ENCODE data around the gene NLRP7. TPM values are rescaled to one million over a fixed set of nuclear protein-coding genes. Genes with fewer than 3 reads are reported as not detected.
"Not testable (repeated sequence)": the region's sequence is repeated elsewhere in the genome, so short reads cannot be mapped to it uniquely, and the experiment has no call there.

Gene NLRP7
- total RNA-seq, 1 donor, result not detected

GRCh38 chr19:54955376-54955775 lies 8.0 kb upstream of the NLRP7 start:
- no peaks in the 10 kb centered on the region for H4K20me1 ChIP-seq (ENCODE audit: insufficient read depth, low read length)
- H3K79me2 ChIP-seq (ENCODE audit: insufficient read depth, low read length), result no peaks in the 10 kb centered on the region
- no peaks in the 10 kb centered on the region for H3K4me1 ChIP-seq (ENCODE audit: insufficient read depth, low read length)
- H3K4me3 ChIP-seq (ENCODE audit: insufficient read depth, low read length), result no peak overlapping the region
- H3K27me3 ChIP-seq (ENCODE audit: insufficient read depth, low read length), result no peaks in the 10 kb centered on the region
- no peak for TF ChIP-seq CTCF (IDR thresholded peaks at IDR 0.05; ENCODE audit: extremely low read depth, low read depth, low read length)
- H3K27ac ChIP-seq (ENCODE audit: low read depth, low read length), result peak overlapping the region; percentile 23
- no peak overlapping the region for H3K4me2 ChIP-seq (ENCODE audit: insufficient read depth, low read length)
- H3K9me3 ChIP-seq (ENCODE audit: low read depth, low read length), result no peaks in the 10 kb centered on the region
- H3K36me3 ChIP-seq (ENCODE audit: insufficient read depth, low read length), result no peaks in the 10 kb centered on the region
- no peak for DNase-seq (ENCODE audit: insufficient read length, low spot score, missing footprints)
- no peak overlapping the region for H2AFZ ChIP-seq (ENCODE audit: low read length)

DNA sequence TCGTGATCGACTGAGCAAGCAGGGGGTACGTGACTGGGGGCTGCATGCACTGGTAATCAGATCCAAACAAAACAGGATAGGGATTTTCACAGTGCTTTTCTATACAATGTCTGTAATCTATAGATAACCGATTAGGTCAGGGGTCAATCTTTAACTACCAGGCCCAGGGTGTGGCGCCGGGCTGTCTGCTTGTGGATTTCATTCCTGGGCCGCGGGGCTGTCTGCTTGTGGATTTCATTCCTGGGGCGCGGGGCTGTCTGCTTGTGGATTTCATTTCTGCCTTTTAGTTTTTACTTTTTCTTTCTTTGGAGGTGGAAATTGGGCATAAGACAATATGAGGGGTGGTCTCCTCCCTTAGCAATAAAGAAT lies 6.0 kb upstream of the NLRP7 start:
- not testable (repeated sequence) for DNase-seq (ENCODE audit: insufficient read length, low spot score, missing footprints); H3K9me3 ChIP-seq (ENCODE audit: low read depth, low read length); H4K20me1 ChIP-seq (ENCODE audit: insufficient read depth, low read length); H3K4me3 ChIP-seq (ENCODE audit: insufficient read depth, low read length); H3K27me3 ChIP-seq (ENCODE audit: insufficient read depth, low read length); H3K36me3 ChIP-seq (ENCODE audit: insufficient read depth, low read length); H2AFZ ChIP-seq (ENCODE audit: low read length); H3K79me2 ChIP-seq (ENCODE audit: insufficient read depth, low read length); H3K4me1 ChIP-seq (ENCODE audit: insufficient read depth, low read length); H3K4me2 ChIP-seq (ENCODE audit: insufficient read depth, low read length)
- H3K27ac ChIP-seq (ENCODE audit: low read depth, low read length), result peak overlapping the region; percentile 49

DNA sequence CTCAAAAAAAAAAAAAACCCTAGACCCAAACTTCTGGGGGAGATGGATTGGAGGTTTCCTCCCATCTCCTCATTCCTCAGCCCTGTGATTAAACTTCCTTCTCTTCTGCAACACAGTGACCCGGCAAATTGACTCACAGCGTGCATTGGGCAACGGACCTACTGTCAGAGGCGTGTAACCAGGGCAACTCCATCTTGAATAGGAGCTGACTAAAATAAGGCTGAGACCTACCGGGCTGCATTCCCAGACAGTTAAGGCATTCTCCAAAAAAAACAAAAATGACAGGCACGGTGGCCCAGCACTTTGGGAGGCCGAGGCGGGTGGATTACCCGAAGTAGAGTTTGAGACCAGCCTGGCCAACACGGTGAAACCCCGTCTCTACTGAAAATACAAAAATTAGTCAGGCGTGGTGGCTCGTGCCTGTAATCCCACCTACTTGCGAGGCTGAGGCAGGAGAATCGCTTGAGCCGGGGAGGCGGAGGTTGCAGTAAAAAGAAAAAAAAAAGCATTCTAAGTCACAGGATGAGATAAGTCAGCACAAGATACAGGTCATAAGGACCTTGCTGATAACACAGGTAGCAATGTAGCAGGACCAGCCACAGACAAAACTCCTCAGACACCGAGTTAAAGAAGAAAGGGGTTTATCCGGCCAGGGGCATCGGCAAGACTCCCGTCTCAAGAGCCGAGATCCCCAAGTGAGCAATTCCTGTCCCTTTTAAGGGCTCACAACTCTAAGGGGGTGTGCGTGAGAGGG lies 5.4 kb upstream of the NLRP7 start:
- peak overlapping the region; percentile 49 for H3K27ac ChIP-seq (ENCODE audit: low read depth, low read length)
- H3K79me2 ChIP-seq (ENCODE audit: insufficient read depth, low read length), result no peaks in the 10 kb centered on the region
- H2AFZ ChIP-seq (ENCODE audit: low read length), result no peak overlapping the region
- H3K4me1 ChIP-seq (ENCODE audit: insufficient read depth, low read length), result no peaks in the 10 kb centered on the region
- DNase-seq (ENCODE audit: insufficient read length, low spot score, missing footprints), result peak; percentile 85
- H3K4me2 ChIP-seq (ENCODE audit: insufficient read depth, low read length), result peak overlapping the region; percentile 36
- H3K4me3 ChIP-seq (ENCODE audit: insufficient read depth, low read length), result no peak overlapping the region
- H3K9me3 ChIP-seq (ENCODE audit: low read depth, low read length), result no peaks in the 10 kb centered on the region
- H3K27me3 ChIP-seq (ENCODE audit: insufficient read depth, low read length), result no peaks in the 10 kb centered on the region
- H4K20me1 ChIP-seq (ENCODE audit: insufficient read depth, low read length), result no peaks in the 10 kb centered on the region
- no peaks in the 10 kb centered on the region for H3K36me3 ChIP-seq (ENCODE audit: insufficient read depth, low read length)
- no peak for TF ChIP-seq CTCF (IDR thresholded peaks at IDR 0.05; ENCODE audit: extremely low read depth, low read depth, low read length)

DNA sequence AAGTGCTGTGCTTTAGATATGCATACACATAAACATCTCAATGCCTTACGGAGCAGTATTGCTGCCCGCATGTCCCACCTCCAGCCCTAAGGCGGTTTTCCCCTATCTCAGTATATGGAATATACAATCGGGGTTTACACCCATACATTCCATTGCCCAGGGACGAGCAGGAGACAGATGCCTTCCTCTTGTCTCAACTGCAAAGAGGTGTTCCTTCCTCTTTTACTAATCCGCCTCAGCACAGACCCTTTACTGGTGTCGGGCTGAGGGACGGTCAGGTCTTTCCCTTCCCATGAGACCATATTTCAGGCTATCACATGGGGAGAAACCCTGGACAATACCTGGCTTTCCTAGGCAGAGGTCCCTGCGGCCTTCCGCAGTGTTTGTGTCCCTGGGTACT lies 3.2 kb upstream of the NLRP7 start:
- not testable (repeated sequence) for H3K4me2 ChIP-seq (ENCODE audit: insufficient read depth, low read length); H3K27ac ChIP-seq (ENCODE audit: low read depth, low read length); DNase-seq (ENCODE audit: insufficient read length, low spot score, missing footprints); H3K79me2 ChIP-seq (ENCODE audit: insufficient read depth, low read length); H2AFZ ChIP-seq (ENCODE audit: low read length); H3K27me3 ChIP-seq (ENCODE audit: insufficient read depth, low read length); H3K4me1 ChIP-seq (ENCODE audit: insufficient read depth, low read length); H3K9me3 ChIP-seq (ENCODE audit: low read depth, low read length); H4K20me1 ChIP-seq (ENCODE audit: insufficient read depth, low read length); H3K36me3 ChIP-seq (ENCODE audit: insufficient read depth, low read length); H3K4me3 ChIP-seq (ENCODE audit: insufficient read depth, low read length)

DNA sequence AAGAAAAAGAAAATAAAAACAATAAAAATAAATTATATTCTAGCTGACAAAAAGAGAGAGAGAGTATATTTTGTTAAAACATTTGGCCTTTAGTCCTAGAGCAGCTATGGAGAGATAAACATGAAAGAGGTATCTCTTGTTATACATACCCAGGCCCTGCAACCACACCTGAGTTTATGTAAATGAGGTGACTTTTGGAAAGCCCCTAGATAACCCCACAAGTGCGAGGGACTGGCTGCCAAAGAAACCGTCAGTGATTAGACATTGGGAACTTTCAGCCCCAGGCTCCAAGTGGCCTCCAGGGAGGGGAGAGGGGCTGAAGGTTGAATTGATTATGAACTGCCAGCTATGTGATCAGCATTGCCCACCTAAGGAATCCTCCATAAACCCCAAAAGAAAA lies 2.1 kb upstream of the NLRP7 start:
- no peaks in the 10 kb centered on the region for H3K9me3 ChIP-seq (ENCODE audit: low read depth, low read length)
- H2AFZ ChIP-seq (ENCODE audit: low read length), result no peak overlapping the region
- no peaks in the 10 kb centered on the region for H3K4me1 ChIP-seq (ENCODE audit: insufficient read depth, low read length)
- H3K36me3 ChIP-seq (ENCODE audit: insufficient read depth, low read length), result no peaks in the 10 kb centered on the region
- no peak overlapping the region for H3K4me3 ChIP-seq (ENCODE audit: insufficient read depth, low read length)
- H3K79me2 ChIP-seq (ENCODE audit: insufficient read depth, low read length), result no peaks in the 10 kb centered on the region
- no peak overlapping the region for H3K4me2 ChIP-seq (ENCODE audit: insufficient read depth, low read length)
- H3K27ac ChIP-seq (ENCODE audit: low read depth, low read length), result no peak overlapping the region
- no peak for TF ChIP-seq CTCF (IDR thresholded peaks at IDR 0.05; ENCODE audit: extremely low read depth, low read depth, low read length)
- H3K27me3 ChIP-seq (ENCODE audit: insufficient read depth, low read length), result no peaks in the 10 kb centered on the region
- DNase-seq (ENCODE audit: insufficient read length, low spot score, missing footprints), result no peak
- H4K20me1 ChIP-seq (ENCODE audit: insufficient read depth, low read length), result no peaks in the 10 kb centered on the region

- H2AFZ ChIP-seq (ENCODE audit: low read length); H3K4me2 ChIP-seq (ENCODE audit: insufficient read depth, low read length); H3K4me3 ChIP-seq (ENCODE audit: insufficient read depth, low read length); H3K4me1 ChIP-seq (ENCODE audit: insufficient read depth, low read length); H3K9me3 ChIP-seq (ENCODE audit: low read depth, low read length); H3K27me3 ChIP-seq (ENCODE audit: insufficient read depth, low read length); H3K79me2 ChIP-seq (ENCODE audit: insufficient read depth, low read length); H4K20me1 ChIP-seq (ENCODE audit: insufficient read depth, low read length); DNase-seq (ENCODE audit: insufficient read length, low spot score, missing footprints); H3K36me3 ChIP-seq (ENCODE audit: insufficient read depth, low read length); H3K27ac ChIP-seq (ENCODE audit: low read depth, low read length): not testable (repeated sequence)
Measured at GRCh38 chr19:54943772-54944361, 3.5 kb downstream of the NLRP7 start.

DNA sequence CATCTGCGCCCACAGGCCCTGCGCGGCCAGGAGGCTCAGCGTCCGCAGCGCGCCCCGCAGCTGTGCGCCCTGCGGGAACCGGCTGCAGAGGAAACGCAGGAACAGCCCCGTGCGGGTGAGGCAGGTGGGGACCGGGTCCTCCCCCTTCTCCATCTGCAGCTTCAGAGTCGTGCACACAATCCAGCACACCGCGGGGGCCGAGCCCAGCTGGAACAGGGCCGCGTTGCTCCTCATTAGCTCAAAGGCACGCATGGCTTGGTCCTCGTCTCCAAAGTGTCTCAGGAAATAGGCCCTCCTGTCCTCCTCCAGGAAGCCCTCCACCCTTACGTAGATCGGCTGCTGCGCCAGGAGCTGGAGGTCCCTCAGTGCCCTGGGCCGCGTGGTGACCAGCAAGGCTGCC lies 7.8 kb downstream of the NLRP7 start:
- not testable (repeated sequence) for H3K27me3 ChIP-seq (ENCODE audit: insufficient read depth, low read length); H3K4me1 ChIP-seq (ENCODE audit: insufficient read depth, low read length); H3K36me3 ChIP-seq (ENCODE audit: insufficient read depth, low read length); H3K4me2 ChIP-seq (ENCODE audit: insufficient read depth, low read length); H2AFZ ChIP-seq (ENCODE audit: low read length); H3K4me3 ChIP-seq (ENCODE audit: insufficient read depth, low read length); H3K9me3 ChIP-seq (ENCODE audit: low read depth, low read length); H3K79me2 ChIP-seq (ENCODE audit: insufficient read depth, low read length); H4K20me1 ChIP-seq (ENCODE audit: insufficient read depth, low read length); H3K27ac ChIP-seq (ENCODE audit: low read depth, low read length); DNase-seq (ENCODE audit: insufficient read length, low spot score, missing footprints)
